Astrocyte (in vitro differentiated cells and primary cell): ENCODE data around the gene ECE2. TPM values are rescaled to one million over a fixed set of nuclear protein-coding genes. Genes with fewer than 3 reads are reported as not detected.
A peak's percentile ranks its signal among the peaks of the same experiment; 100 is the strongest.

Experiments
- DNase-seq: peaks from one replicate; pipeline ENCODE4 v3.0.0-alpha.2; 2010; ENCODE audit warnings: low read depth
- FAIRE-seq: peaks from 2 replicates; lab custom pipeline; 2011; peaks lifted over from hg19 to GRCh38; lab: Jason Lieb, UNC
- H2AFZ ChIP-seq: 2 replicates; pipeline ENCODE4 v1.6.0; 2012; ENCODE audit warnings: low read depth, low read length, inconsistent platforms
- H3K27ac ChIP-seq: 2 replicates; pipeline ENCODE4 v1.5.1; 2011; ENCODE audit warnings: low read depth, low read length, inconsistent platforms
- H3K27me3 ChIP-seq: 2 replicates; pipeline ENCODE4 v1.6.0; 2011; ENCODE audit warnings: low read length, inconsistent platforms; ENCODE audit not compliant: insufficient read depth
- H3K36me3 ChIP-seq: 2 replicates; pipeline ENCODE4 v1.5.1; 2011; ENCODE audit warnings: low read length, inconsistent platforms; ENCODE audit not compliant: insufficient read depth
- H3K4me1 ChIP-seq: 2 replicates; pipeline ENCODE4 v1.5.1; 2011; ENCODE audit warnings: low read length, inconsistent platforms; ENCODE audit not compliant: insufficient read depth
- H3K4me2 ChIP-seq: 2 replicates; pipeline ENCODE4 v1.6.0; 2012; ENCODE audit warnings: low read length, inconsistent platforms
- H3K4me3 ChIP-seq: 2 replicates; pipeline ENCODE4 v1.5.1; 2011; ENCODE audit warnings: low read depth, mild to moderate bottlenecking, low read length, inconsistent platforms; ENCODE audit not compliant: insufficient read depth
- H3K79me2 ChIP-seq: 2 replicates; pipeline ENCODE4 v1.6.0; 2012; ENCODE audit warnings: mild to moderate bottlenecking, low read length, inconsistent platforms; ENCODE audit not compliant: insufficient read depth
- H3K9ac ChIP-seq: 2 replicates; pipeline ENCODE4 v1.6.0; 2012; ENCODE audit warnings: mild to moderate bottlenecking, low read length, inconsistent platforms
- H3K9me3 ChIP-seq: 2 replicates; pipeline ENCODE4 v1.5.1; 2012; ENCODE audit warnings: low read depth, mild to moderate bottlenecking, low read length, inconsistent platforms; ENCODE audit not compliant: insufficient read depth
- H4K20me1 ChIP-seq: 2 replicates; pipeline ENCODE4 v1.6.0; 2012; ENCODE audit warnings: low read length, inconsistent platforms; ENCODE audit not compliant: insufficient read depth
- H3K27ac Mint-ChIP-seq: one replicate; pipeline ENCODE4 v1.8.0; 2021; ENCODE audit warnings: mild to moderate bottlenecking, mixed read lengths; ENCODE audit not compliant: unreplicated experiment
- H3K27me3 Mint-ChIP-seq: one replicate; pipeline ENCODE4 v1.8.0; 2021; ENCODE audit warnings: low read depth, mixed read lengths; ENCODE audit not compliant: unreplicated experiment
- H3K36me3 Mint-ChIP-seq: one replicate; pipeline ENCODE4 v1.8.0; 2021; ENCODE audit warnings: low read depth, mixed read lengths; ENCODE audit not compliant: unreplicated experiment
- H3K4me1 Mint-ChIP-seq: one replicate; pipeline ENCODE4 v1.8.0; 2021; ENCODE audit warnings: low read depth, mixed read lengths; ENCODE audit not compliant: unreplicated experiment
- H3K4me3 Mint-ChIP-seq: one replicate; pipeline ENCODE4 v1.8.0; 2021; ENCODE audit warnings: mild to moderate bottlenecking, moderate library complexity, mixed read lengths; ENCODE audit not compliant: unreplicated experiment
- H3K9me3 Mint-ChIP-seq: one replicate; pipeline ENCODE4 v1.8.0; 2021; ENCODE audit warnings: mild to moderate bottlenecking, mixed read lengths; ENCODE audit not compliant: unreplicated experiment
- EZH2 ChIP-seq: IDR thresholded peaks from 2 replicates; pipeline ENCODE4 v1.6.1; 2012; ENCODE audit warnings: mild to moderate bottlenecking, low read length, inconsistent platforms; ENCODE audit not compliant: insufficient read depth
- total RNA-seq: library from RNA; stranded (reverse); gene quantifications from 2 replicates; pipeline ENCODE4 v1.2.1, GENCODE V29; 2021
- TF ChIP-seq, protein P1 (sequence below): IDR thresholded peaks from 2 replicates; pipeline ENCODE4 v1.5.1; 2011; ENCODE audit warnings: low read depth, mild to moderate bottlenecking, inconsistent platforms, low read length, moderate library complexity; ENCODE audit not compliant: insufficient read depth

ECE2 gene
- total RNA-seq, 1 donor from 2014 or later, result not detected

DNA sequence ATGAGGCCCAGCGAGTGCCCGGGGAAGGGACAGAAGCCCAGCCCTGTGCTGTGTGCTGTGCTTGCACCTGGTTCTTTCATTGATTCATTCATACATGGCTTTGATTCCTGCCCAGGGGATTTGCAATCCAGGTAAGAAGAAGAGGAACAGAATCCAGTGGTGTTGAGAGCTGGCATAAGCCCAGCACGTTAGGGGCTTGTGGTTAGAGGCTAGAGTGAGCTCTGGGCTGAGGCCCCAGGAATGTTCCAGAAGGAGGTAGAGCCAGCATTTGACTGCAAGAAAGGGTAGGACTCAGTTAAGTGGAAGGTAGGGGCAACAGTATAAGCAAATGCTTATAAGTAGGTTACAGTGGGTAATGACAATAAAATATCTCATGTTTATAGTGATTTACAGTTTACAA is 44.2 kb upstream of the ECE2 start:
- peaks cover 62% of the 10 kb centered on the region for H3K27me3 Mint-ChIP-seq
- peaks cover 41% of the 10 kb centered on the region for H3K27me3 ChIP-seq

DNA sequence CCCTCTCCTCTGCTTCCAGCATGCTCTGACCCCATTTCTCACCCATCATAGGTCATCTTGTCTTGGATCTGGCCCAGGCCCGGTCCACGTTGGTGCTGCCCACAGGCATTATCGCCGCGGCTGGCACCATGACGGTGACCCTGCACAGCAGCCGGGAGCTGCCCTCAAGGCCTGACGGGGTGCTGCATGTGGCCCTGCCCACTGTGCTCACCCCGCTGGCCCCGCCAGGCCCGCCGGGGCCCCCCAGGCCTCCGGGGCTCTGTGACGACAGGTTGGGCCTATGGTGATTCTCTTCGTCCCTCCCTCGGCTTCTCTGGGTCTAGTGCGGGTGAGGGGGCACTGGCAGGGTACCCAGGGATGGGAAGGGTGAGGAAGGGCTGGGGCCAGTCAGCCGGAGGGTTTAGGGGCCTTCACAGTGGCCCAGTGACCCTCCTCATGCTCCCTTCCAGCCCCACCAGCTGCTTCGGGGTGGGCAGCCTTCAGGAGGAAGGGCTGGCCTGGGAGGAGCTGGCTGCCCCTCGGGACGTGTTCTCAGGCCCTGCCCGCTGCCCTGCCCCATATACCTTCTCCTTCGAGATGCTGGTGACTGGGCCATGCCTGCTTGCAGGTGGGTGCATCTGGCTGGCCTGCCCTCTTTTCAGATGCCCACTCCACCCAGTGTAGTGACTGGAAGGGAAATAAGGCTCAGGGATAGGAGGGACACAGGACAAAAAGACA is 42.5 kb upstream of the ECE2 start:
- no peaks in the 10 kb centered on the region for H3K79me2 ChIP-seq
- H3K9me3 ChIP-seq, result no peaks in the 10 kb centered on the region
- H3K9ac ChIP-seq, result no peak overlapping the region
- Mint-ChIP-seq H3K36me3 (no peaks in the 10 kb centered on the region), H3K9me3 (no peaks in the 10 kb centered on the region), H3K27me3 (peaks cover 63% of the 10 kb centered on the region), H3K4me3 (peak overlapping the region; percentile 66), H3K27ac (no peak overlapping the region), H3K4me1 (peaks cover 11% of the 10 kb centered on the region)
- no peak for FAIRE-seq
- peaks cover 9% of the 10 kb centered on the region for H4K20me1 ChIP-seq
- H3K27me3 ChIP-seq, result peaks cover 35% of the 10 kb centered on the region
- H2AFZ ChIP-seq, result no peak overlapping the region
- H3K4me3 ChIP-seq, result no peak overlapping the region
- TF ChIP-seq, protein P1, sequence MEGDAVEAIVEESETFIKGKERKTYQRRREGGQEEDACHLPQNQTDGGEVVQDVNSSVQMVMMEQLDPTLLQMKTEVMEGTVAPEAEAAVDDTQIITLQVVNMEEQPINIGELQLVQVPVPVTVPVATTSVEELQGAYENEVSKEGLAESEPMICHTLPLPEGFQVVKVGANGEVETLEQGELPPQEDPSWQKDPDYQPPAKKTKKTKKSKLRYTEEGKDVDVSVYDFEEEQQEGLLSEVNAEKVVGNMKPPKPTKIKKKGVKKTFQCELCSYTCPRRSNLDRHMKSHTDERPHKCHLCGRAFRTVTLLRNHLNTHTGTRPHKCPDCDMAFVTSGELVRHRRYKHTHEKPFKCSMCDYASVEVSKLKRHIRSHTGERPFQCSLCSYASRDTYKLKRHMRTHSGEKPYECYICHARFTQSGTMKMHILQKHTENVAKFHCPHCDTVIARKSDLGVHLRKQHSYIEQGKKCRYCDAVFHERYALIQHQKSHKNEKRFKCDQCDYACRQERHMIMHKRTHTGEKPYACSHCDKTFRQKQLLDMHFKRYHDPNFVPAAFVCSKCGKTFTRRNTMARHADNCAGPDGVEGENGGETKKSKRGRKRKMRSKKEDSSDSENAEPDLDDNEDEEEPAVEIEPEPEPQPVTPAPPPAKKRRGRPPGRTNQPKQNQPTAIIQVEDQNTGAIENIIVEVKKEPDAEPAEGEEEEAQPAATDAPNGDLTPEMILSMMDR, result no peak
- TF ChIP-seq EZH2, result no peak
- H3K4me1 ChIP-seq, result peaks cover 13% of the 10 kb centered on the region
- no peak overlapping the region for H3K4me2 ChIP-seq
- no peaks in the 10 kb centered on the region for H3K36me3 ChIP-seq
- no peak for DNase-seq
- H3K27ac ChIP-seq, result no peak overlapping the region

More for the DNA sequence above, 44.2 kb upstream of the ECE2 start:
- Histone ChIP-seq H3K36me3 (no peaks in the 10 kb centered on the region), H3K4me3 (no peak overlapping the region), H3K79me2 (no peaks in the 10 kb centered on the region), H2AFZ (no peak overlapping the region), H3K9me3 (no peaks in the 10 kb centered on the region), H3K9ac (no peak overlapping the region), H3K27ac (no peak overlapping the region), H3K4me1 (peaks cover 13% of the 10 kb centered on the region), H3K4me2 (no peak overlapping the region), H4K20me1 (peaks cover 9% of the 10 kb centered on the region)
- Mint-ChIP-seq H3K4me3 (no peak overlapping the region), H3K27ac (no peak overlapping the region), H3K36me3 (no peaks in the 10 kb centered on the region), H3K4me1 (peaks cover 11% of the 10 kb centered on the region), H3K9me3 (no peaks in the 10 kb centered on the region)
- no peak for TF ChIP-seq EZH2
- TF ChIP-seq, protein P1, result no peak
- FAIRE-seq (no peak), DNase-seq (no peak)

DNA sequence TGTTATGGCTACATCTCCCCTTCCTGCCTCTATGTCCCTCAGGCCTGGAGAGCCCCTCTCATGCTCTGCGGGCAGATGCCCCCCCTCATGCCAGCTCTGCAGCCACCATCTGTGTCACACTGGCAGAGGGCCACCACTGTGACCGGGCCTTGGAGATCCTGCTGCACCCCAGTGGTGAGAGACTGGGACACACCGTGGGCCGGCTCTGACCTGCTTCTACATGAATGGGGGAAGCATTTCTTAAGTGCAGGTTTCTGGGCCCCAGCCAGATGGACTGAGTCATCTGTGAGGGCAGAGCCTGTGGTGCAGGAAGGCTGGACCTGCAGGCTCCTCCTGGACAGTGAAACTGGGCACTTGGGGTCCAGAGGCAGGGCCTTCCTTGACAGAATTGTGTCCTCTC is 41.6 kb upstream of the ECE2 start:
- Histone ChIP-seq H3K9ac (no peak overlapping the region), H3K4me1 (peaks cover 13% of the 10 kb centered on the region), H4K20me1 (peaks cover 6% of the 10 kb centered on the region), H3K4me3 (no peak overlapping the region), H3K4me2 (peak overlapping the region; percentile 2), H3K9me3 (no peaks in the 10 kb centered on the region), H3K36me3 (no peaks in the 10 kb centered on the region), H3K27me3 (peaks cover 31% of the 10 kb centered on the region), H3K27ac (no peak overlapping the region), H2AFZ (no peak overlapping the region), H3K79me2 (no peaks in the 10 kb centered on the region)
- Mint-ChIP-seq H3K4me3 (no peak overlapping the region), H3K4me1 (peaks cover 11% of the 10 kb centered on the region), H3K9me3 (no peaks in the 10 kb centered on the region), H3K36me3 (no peaks in the 10 kb centered on the region), H3K27ac (no peak overlapping the region), H3K27me3 (peaks cover 62% of the 10 kb centered on the region)
- TF ChIP-seq EZH2, result no peak
- FAIRE-seq (no peak), DNase-seq (peak; percentile 70)
